AG04449 (cell line): ENCODE results near the gene INPP5D.

Experiments
- CTCF ChIA-PET: fragments of 350-600 bp; formaldehyde crosslinking; extraction: SDS; loops from one replicate; lab custom pipeline; 2021; ENCODE audit warnings: antibody characterized with exemption; lab: Yijun Ruan, JAX
- POLR2A ChIA-PET: fragments of 400-600, 350-600 bp; formaldehyde crosslinking; extraction: SDS; loops from one replicate; lab custom pipeline; 2020; ENCODE audit warnings: antibody characterized with exemption, inconsistent platforms; lab: Yijun Ruan, JAX
- DNase-seq: peaks from one replicate; pipeline ENCODE4 v3.0.0-alpha.2; 2010; ENCODE audit warnings: low read depth, low spot score
- H3K4me3 ChIP-seq: 2 replicates; pipeline ENCODE4 v1.5.1; 2011; ENCODE audit warnings: low read depth, mild to moderate bottlenecking, control low read depth, low read length
- TF ChIP-seq, protein P1 (sequence below): IDR thresholded peaks from one replicate; pipeline ENCODE4 v1.5.1; 2011; ENCODE audit warnings: mild to moderate bottlenecking, moderate library complexity, low read length, control low read depth, inconsistent platforms; ENCODE audit not compliant: insufficient read depth; ENCODE audit errors: missing control alignments

INPP5D gene

DNA sequence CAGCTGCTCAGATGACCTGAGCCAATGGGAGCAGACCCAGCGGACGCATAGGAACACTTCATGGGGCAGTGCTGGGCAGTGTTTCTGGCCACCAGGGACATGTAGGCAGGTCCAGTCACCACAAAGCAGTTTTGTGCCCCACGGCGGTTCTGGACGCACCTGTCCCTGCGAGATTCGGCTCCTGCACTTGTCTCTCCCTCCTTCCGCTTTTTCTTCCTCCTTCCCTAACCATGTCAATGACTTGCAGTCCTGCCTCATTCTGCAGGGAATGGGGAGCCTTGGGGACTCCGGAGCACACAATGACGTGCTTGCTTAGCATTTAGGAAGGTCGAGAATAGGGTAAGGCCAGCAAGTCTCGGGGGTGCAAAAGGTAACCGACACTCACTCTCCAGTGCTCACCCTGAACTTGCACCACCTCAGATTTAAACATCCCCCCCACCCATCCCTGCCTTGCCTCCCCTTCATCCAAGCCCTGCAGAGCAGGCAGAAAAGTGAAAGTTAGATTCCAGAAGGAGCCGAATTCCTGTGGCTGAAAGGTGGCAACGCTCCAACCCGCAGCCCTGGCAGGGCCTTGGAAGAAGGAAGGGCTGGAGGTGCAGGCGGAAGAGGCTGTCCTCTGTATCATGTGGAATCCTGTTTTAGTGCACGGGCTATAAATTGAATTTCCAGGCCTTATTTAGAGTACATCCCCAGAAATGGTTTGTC lies 150.9 kb downstream of the INPP5D start:
- CTCF ChIA-PET: interaction anchor here (1.1 to 2.0 kb wide), 2 partner anchors 40 to 157 kb away, joined by 5 to 8 read pairs; partner anchors contain the start of gene ATG16L1
- DNase-seq: peak; percentile 52
- TF ChIP-seq, protein P1, sequence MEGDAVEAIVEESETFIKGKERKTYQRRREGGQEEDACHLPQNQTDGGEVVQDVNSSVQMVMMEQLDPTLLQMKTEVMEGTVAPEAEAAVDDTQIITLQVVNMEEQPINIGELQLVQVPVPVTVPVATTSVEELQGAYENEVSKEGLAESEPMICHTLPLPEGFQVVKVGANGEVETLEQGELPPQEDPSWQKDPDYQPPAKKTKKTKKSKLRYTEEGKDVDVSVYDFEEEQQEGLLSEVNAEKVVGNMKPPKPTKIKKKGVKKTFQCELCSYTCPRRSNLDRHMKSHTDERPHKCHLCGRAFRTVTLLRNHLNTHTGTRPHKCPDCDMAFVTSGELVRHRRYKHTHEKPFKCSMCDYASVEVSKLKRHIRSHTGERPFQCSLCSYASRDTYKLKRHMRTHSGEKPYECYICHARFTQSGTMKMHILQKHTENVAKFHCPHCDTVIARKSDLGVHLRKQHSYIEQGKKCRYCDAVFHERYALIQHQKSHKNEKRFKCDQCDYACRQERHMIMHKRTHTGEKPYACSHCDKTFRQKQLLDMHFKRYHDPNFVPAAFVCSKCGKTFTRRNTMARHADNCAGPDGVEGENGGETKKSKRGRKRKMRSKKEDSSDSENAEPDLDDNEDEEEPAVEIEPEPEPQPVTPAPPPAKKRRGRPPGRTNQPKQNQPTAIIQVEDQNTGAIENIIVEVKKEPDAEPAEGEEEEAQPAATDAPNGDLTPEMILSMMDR: no peak
- POLR2A ChIA-PET: no interaction called here
- peak overlapping the region; percentile 27 for H3K4me3 ChIP-seq

- no peak overlapping the region for H3K4me3 ChIP-seq
- TF ChIP-seq, protein P1: no peak
- POLR2A ChIA-PET: no interaction called here
- CTCF ChIA-PET: no interaction called here
- DNase-seq: no peak
These were observed 151.4 kb downstream of the INPP5D start for GRCh38 chr2:233211548-233211895.

DNA sequence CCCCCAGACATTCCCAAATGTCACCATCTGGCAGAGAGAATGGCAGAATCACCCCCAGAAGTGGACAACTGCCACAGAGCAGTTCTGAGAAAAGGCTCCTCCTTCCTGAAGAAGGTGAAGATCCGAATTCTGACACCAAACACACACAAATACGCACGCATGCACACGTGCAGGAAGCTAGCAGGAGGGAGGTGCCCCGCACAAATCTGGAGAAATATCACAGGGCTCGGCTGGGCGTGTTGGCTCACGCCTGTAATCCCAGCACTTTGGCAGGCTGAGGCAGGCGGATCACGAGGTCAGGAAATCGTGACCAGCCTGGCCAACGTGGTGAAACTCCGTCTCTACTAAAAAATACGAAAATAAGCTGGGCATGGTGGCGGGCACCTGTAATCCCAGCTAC lies 152.9 kb downstream of the INPP5D start:
- ChIA-PET POLR2A (no interaction called here), CTCF (no interaction called here)
- no peak overlapping the region for H3K4me3 ChIP-seq
- DNase-seq: no peak
- TF ChIP-seq, protein P1: no peak

DNA sequence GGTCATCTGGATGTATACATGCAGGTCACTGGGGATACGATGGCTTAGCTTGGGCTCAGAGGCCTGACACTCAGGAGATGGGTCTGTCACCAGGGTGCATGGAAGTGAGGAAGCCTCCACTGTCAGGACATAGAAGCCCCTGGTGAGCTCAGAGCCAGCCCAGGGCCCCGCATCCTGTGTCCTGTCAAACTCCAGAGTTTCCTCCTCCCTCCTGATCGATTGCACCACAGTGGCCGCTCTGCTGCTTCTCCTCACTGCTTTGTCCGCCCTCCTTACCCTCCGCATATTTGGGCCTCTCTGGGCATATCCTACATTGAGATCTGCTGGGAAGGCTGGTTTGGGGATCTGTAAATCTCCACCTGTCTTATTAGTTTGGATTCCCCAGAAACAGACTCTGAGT lies 153.8 kb downstream of the INPP5D start:
- H3K4me3 ChIP-seq: no peak overlapping the region
- no peak for DNase-seq
- TF ChIP-seq, protein P1: no peak
- CTCF ChIA-PET: no interaction called here
- POLR2A ChIA-PET: no interaction called here

DNA sequence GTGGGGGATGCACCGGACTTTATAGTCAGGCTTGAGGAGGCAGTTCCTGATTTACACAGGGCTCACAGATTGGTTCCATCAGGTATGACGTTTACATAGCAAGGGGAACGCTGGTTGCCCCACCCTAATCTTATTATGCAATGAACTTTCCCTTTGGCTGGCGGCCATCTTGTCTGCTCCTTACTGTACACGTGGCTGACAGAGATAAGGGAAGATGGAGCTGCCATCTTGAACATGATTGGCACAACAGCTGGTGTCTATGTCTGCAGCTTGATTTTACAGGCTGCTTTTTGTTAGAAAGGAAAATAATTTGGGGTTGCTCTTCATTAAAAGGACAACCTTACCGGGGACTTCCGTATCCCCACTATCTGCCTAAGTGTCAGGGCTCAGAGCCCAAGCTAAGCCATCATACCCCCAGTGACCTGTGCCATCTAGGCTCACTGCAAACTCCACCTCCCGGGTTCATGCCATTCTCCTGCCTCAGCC lies 157.8 kb downstream of the INPP5D start:
- ChIA-PET CTCF (no interaction called here), POLR2A (no interaction called here)
- TF ChIP-seq, protein P1: no peak
- H3K4me3 ChIP-seq: no peak overlapping the region
- DNase-seq: no peak

DNA sequence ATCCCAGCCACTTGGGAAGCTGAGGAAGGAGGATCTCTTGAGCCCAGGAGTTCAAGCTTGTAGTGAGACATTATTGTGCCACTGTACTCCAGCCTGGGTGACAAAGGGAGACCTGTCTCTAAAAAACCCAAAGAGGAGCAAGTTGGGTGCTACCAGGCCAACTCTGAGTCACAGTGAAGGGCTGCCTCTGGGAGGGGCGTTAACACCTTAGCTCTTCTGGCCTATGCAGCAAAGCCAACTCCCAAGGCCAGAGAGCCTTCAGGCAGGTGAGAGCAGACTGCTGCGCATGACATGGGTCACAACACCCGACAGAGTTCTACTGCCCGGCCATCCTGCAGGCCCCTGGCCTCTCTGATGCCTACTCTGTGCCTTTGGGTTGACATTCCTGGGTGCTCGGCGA lies 158.7 kb downstream of the INPP5D start:
- no peak for DNase-seq
- ChIA-PET CTCF (no interaction called here), POLR2A (no interaction called here)
- H3K4me3 ChIP-seq: no peak overlapping the region
- TF ChIP-seq, protein P1: no peak
